ENCODE data around the gene GRID1.
"Not testable (repeated sequence)": the region's sequence is repeated elsewhere in the genome, so short reads cannot be mapped to it uniquely, and the experiment has no call there.

The GRID1 gene

DNA sequence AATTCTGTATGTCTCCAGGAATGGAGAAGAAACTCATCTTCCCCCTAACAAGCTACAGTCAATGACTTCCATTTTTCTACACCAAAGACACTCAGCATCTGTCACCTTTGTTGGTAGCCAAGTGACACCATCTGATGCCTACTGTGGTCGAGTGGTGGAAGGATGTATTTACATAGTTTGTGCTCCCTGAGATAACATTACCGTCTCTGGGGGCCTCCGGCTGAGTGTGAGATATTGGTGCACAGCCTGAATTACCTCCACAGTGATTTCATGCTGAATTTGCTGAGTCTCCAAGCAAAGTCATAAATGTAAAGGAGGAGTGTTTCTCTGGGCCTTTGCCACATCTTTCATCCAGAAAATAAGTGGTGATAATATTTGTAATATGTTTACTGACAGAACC lies 114.0 kb downstream of the GRID1 start:
- no peaks in the 10 kb centered on the region for H3K4me1 Mint-ChIP-seq
- ATAC-seq (replicated peaks) (no peak), DNase-seq (no peak)
- no peak overlapping the region for H3K27ac Mint-ChIP-seq
- H3K9me3 Mint-ChIP-seq, result peaks cover 12% of the 10 kb centered on the region in 2 donors
- H3K4me3 Mint-ChIP-seq, result no peak overlapping the region
- H3K36me3 Mint-ChIP-seq, result no peaks in the 10 kb centered on the region
- peaks cover 8 to 16% of the 10 kb centered on the region in 2 donors for H3K27me3 Mint-ChIP-seq

GRCh38 chr10:86252079-86252478 lies 114.5 kb downstream of the GRID1 start:
- Mint-ChIP-seq H3K9me3 (peaks cover 12 to 13% of the 10 kb centered on the region in 2 donors), H3K4me3 (no peak overlapping the region), H3K27ac (no peak overlapping the region), H3K4me1 (no peaks in the 10 kb centered on the region), H3K36me3 (no peaks in the 10 kb centered on the region), H3K27me3 (peaks cover 12 to 19% of the 10 kb centered on the region in 2 donors)
- ATAC-seq (replicated peaks), result no peak
- DNase-seq, result no peak

- Mint-ChIP-seq H3K27ac (no peak overlapping the region), H3K9me3 (peaks cover 15 to 16% of the 10 kb centered on the region in 2 donors), H3K27me3 (peaks cover 19 to 22% of the 10 kb centered on the region in 2 donors), H3K4me1 (no peaks in the 10 kb centered on the region), H3K36me3 (no peaks in the 10 kb centered on the region), H3K4me3 (no peak overlapping the region)
- ATAC-seq (replicated peaks) (no peak), DNase-seq (no peak)
Measured at GRCh38 chr10:86251426-86251825, 115.2 kb downstream of the GRID1 start.

DNA sequence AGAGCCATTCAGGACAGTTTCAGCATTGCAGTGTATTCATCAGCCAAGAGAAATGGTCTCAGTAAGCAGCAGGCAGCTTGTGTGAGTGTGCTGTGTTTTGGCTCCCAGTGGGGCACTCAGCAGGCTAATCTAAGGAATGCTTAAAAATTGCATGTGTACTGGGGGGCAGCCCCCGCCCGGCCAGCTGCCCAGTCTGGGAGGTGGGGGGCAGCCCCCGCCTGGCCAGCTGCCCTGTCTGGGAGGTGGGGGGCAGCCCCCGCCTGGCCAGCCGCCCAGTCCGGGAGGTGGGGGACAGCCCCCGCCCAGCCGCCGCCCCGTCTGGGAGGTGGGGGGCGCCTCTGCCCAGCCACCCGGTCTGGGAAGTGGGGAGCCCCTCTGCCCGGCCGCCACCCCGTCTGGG lies 116.2 kb downstream of the GRID1 start:
- no peaks in the 10 kb centered on the region for H3K4me1 Mint-ChIP-seq
- no peak for DNase-seq
- no peak overlapping the region for H3K27ac Mint-ChIP-seq
- peaks cover 15 to 16% of the 10 kb centered on the region in 2 donors for H3K9me3 Mint-ChIP-seq
- peaks cover 14 to 15% of the 10 kb centered on the region in 2 donors for H3K27me3 Mint-ChIP-seq
- no peak overlapping the region for H3K4me3 Mint-ChIP-seq
- ATAC-seq (replicated peaks), result no peak
- H3K36me3 Mint-ChIP-seq, result no peaks in the 10 kb centered on the region

- no peaks in the 10 kb centered on the region for H3K36me3 Mint-ChIP-seq
- H3K4me3 Mint-ChIP-seq, result no peak overlapping the region
- peaks cover 14 to 15% of the 10 kb centered on the region in 2 donors for H3K27me3 Mint-ChIP-seq
- ATAC-seq (replicated peaks) (no peak), DNase-seq (no peak)
- H3K9me3 Mint-ChIP-seq, result peaks cover 15 to 16% of the 10 kb centered on the region in 2 donors
- H3K27ac Mint-ChIP-seq, result no peak overlapping the region
- no peaks in the 10 kb centered on the region for H3K4me1 Mint-ChIP-seq
Measured at GRCh38 chr10:86249794-86250193, 116.8 kb downstream of the GRID1 start.

- ATAC-seq (replicated peaks) (no peak), DNase-seq (no peak)
- peaks cover 9 to 19% of the 10 kb centered on the region in 2 donors for H3K27me3 Mint-ChIP-seq
- H3K4me1 Mint-ChIP-seq, result no peaks in the 10 kb centered on the region
- no peaks in the 10 kb centered on the region for H3K36me3 Mint-ChIP-seq
- H3K4me3 Mint-ChIP-seq, result no peak overlapping the region
- peaks cover 15 to 16% of the 10 kb centered on the region in 2 donors for H3K9me3 Mint-ChIP-seq
- no peak overlapping the region for H3K27ac Mint-ChIP-seq
Measured at GRCh38 chr10:86248062-86248461, 118.5 kb downstream of the GRID1 start.

DNA sequence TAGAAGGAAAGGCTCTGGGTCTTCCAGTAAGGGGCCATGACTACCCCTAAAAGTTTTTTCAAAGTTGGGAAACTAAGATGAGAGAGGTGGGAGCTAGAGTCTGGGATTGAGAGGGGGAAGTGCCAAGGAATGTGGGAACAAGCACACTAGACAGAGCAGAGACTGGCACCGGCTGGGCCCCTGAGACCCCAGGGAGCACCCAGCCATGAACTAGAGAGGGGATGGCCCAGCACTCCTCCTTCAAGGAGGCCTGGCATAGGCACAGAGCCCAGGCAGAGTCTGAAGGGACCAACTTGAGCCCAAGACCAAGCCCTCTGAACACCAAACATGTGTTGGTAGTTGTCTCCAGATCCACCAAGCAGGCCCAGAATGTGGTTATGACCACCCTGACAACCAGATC lies 119.0 kb downstream of the GRID1 start:
- ATAC-seq (replicated peaks), result no peak
- H3K27me3 Mint-ChIP-seq, result peaks cover 9 to 19% of the 10 kb centered on the region in 2 donors

GRCh38 chr10:86247073-86247472 lies 119.5 kb downstream of the GRID1 start:
- Mint-ChIP-seq H3K27ac (no peak overlapping the region), H3K9me3 (peaks cover 15 to 16% of the 10 kb centered on the region in 2 donors), H3K36me3 (no peaks in the 10 kb centered on the region), H3K4me3 (no peak overlapping the region), H3K4me1 (no peaks in the 10 kb centered on the region), H3K27me3 (peaks cover 9 to 19% of the 10 kb centered on the region in 2 donors)
- DNase-seq (no peak), ATAC-seq (replicated peaks) (no peak)

More for the DNA sequence above, 119.0 kb downstream of the GRID1 start:
- H3K27ac Mint-ChIP-seq, result no peak overlapping the region
- no peak for DNase-seq
- H3K36me3 Mint-ChIP-seq, result no peaks in the 10 kb centered on the region
- H3K9me3 Mint-ChIP-seq, result peaks cover 15 to 16% of the 10 kb centered on the region in 2 donors
- H3K4me3 Mint-ChIP-seq, result no peak overlapping the region
- no peaks in the 10 kb centered on the region for H3K4me1 Mint-ChIP-seq

DNA sequence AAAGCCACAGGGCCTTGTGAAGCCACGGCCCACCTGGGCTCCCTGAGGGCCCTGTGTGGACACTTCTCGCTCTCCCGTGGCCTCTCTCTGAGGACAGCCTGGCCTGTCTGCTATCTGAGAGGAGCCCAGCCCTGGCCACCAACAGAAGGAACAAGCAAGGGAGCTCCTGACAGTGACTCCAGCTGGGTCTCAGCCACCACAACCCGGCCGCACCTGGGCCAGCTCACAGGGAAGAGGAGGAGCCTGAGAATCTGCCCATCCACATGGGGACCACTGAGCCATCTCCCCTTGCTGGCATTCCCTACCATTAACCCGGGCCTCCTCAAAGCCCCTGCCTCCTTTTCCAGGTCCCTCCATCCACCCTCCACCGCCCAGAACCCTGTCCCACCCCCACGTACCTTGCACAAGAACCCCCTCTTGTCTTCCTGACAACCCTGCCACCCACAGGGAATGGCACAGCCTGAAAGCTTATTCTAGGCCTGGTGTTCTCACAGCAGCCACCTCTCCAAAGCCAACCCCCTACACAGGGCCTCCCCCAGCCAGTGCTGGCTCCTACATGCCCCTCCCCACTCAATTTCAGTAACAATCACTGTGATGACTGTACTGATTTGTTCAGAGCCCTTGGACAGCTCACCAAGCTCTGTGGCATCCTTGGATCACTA lies 120.2 kb downstream of the GRID1 start:
- DNase-seq, result no peak
- Mint-ChIP-seq H3K4me1 (no peaks in the 10 kb centered on the region), H3K9me3 (peaks cover 15 to 16% of the 10 kb centered on the region in 2 donors), H3K4me3 (no peak overlapping the region), H3K27me3 (peaks cover 9 to 19% of the 10 kb centered on the region in 2 donors), H3K27ac (no peak overlapping the region), H3K36me3 (no peaks in the 10 kb centered on the region)
- no peak for ATAC-seq (replicated peaks)

- no peak for ATAC-seq (replicated peaks)
- H3K9me3 Mint-ChIP-seq, result peaks cover 11 to 14% of the 10 kb centered on the region in 2 donors
Measured at GRCh38 chr10:86245015-86245394, 121.6 kb downstream of the GRID1 start.

GRCh38 chr10:86244297-86245014 lies 122.1 kb downstream of the GRID1 start:
- no peak for ATAC-seq (replicated peaks)
- Mint-ChIP-seq H3K36me3 (no peaks in the 10 kb centered on the region), H3K4me1 (no peaks in the 10 kb centered on the region), H3K27me3 (peaks cover 9 to 23% of the 10 kb centered on the region in 2 donors), H3K9me3 (peaks cover 7 to 8% of the 10 kb centered on the region in 2 donors), H3K27ac (no peak overlapping the region), H3K4me3 (no peak overlapping the region)
- DNase-seq, result no peak

More at GRCh38 chr10:86245015-86245394, 121.6 kb downstream of the GRID1 start:
- peaks cover 9 to 23% of the 10 kb centered on the region in 2 donors for H3K27me3 Mint-ChIP-seq
- no peak overlapping the region for H3K4me3 Mint-ChIP-seq
- H3K27ac Mint-ChIP-seq, result no peak overlapping the region
- no peak for DNase-seq
- H3K36me3 Mint-ChIP-seq, result no peaks in the 10 kb centered on the region
- H3K4me1 Mint-ChIP-seq, result no peaks in the 10 kb centered on the region

- Mint-ChIP-seq H3K4me3 (no peak overlapping the region), H3K27ac (no peak overlapping the region), H3K36me3 (no peaks in the 10 kb centered on the region), H3K27me3 (peaks cover 9 to 23% of the 10 kb centered on the region in 2 donors), H3K4me1 (no peaks in the 10 kb centered on the region), H3K9me3 (peaks cover 5 to 7% of the 10 kb centered on the region in 2 donors)
- DNase-seq (no peak), ATAC-seq (replicated peaks) (no peak)
Measured at GRCh38 chr10:86243651-86244155, 122.9 kb downstream of the GRID1 start.

DNA sequence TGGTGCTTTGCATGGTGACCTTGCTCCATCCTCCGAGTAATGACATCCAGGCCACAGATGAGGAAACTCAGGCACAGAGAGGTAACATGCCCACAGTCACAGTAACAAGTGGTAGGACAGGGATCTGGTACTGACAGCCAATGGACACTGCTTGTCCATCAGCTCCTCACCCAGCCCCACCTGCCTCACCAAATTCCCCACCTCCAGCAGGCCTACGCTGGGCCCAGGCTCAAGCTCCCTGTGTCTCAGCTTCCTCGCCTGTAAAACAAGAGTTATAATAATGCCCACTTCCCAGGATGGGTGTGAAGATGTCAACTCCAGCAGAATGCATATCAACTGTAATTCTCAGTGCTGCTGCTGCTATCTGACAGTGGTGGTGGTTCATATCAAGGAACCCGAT lies 123.8 kb downstream of the GRID1 start:
- H3K4me1 Mint-ChIP-seq, result no peaks in the 10 kb centered on the region
- ATAC-seq (replicated peaks), result no peak
- H3K27ac Mint-ChIP-seq, result no peak overlapping the region
- H3K36me3 Mint-ChIP-seq, result no peaks in the 10 kb centered on the region
- no peak for DNase-seq
- peaks cover 6 to 7% of the 10 kb centered on the region in 2 donors for H3K9me3 Mint-ChIP-seq
- H3K27me3 Mint-ChIP-seq, result peaks cover 6 to 23% of the 10 kb centered on the region in 2 donors
- H3K4me3 Mint-ChIP-seq, result no peak overlapping the region

- H3K27ac Mint-ChIP-seq; DNase-seq; ATAC-seq (replicated peaks); H3K4me1 Mint-ChIP-seq; H3K36me3 Mint-ChIP-seq; H3K4me3 Mint-ChIP-seq: not testable (repeated sequence)
- H3K27me3 Mint-ChIP-seq, result peaks cover 6 to 33% of the 10 kb centered on the region in 2 donors
- peaks cover 10 to 11% of the 10 kb centered on the region in 2 donors for H3K9me3 Mint-ChIP-seq
Measured at GRCh38 chr10:86238089-86238488, 128.5 kb downstream of the GRID1 start.
